ENCODE data around the gene FHIT.
"Not testable (repeated sequence)": the region's sequence is repeated elsewhere in the genome, so short reads cannot be mapped to it uniquely, and the experiment has no call there.

FHIT gene

GRCh38 chr3:59836531-59836930 lies 1414.7 kb downstream of the FHIT start:
- no peak for DNase-seq

DNA sequence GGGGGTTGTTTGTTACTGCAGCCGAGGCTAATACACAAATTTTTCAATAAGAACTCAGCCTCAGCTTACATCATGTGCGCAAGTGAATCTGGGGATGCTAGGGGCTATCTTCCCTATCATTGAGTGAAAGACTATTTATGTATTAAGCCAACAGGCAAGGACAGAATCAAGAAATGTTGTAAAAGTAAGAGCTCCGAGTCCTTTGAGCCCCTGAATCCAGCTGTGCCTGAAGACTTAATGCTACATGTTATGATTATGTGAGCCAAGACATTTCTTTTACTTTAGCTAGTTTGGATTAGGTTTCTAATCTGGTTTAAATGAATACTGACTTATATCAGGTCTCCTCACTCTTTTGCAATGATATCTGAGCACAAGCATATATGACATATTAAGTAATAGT lies 1418.5 kb downstream of the FHIT start:
- DNase-seq = no peak

DNA sequence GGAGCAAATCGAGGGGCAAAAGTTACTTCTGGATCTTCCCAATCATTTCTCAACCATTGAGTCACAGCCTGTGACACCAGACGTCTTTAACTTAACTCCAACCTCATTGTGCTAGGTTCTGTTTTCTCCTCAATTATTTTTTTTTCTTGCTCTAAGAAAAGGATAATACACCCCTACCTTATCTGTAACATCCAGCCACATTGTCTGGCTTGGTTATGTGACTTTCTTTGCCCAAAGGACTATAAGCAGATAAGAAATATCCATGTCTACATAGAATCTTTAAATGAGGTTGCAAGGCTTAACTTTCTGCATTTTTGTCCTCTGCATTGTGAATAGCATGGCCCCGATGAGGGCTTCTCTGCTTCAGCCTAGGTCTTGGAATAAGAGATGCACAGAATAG lies 1419.0 kb downstream of the FHIT start:
- DNase-seq = no peak

- DNase-seq = no peak
Measured at GRCh38 chr3:59831394-59831793, 1419.9 kb downstream of the FHIT start.

GRCh38 chr3:59829527-59829926 lies 1421.7 kb downstream of the FHIT start:
- no peak for DNase-seq

GRCh38 chr3:59824876-59825275 lies 1426.4 kb downstream of the FHIT start:
- DNase-seq = no peak

DNA sequence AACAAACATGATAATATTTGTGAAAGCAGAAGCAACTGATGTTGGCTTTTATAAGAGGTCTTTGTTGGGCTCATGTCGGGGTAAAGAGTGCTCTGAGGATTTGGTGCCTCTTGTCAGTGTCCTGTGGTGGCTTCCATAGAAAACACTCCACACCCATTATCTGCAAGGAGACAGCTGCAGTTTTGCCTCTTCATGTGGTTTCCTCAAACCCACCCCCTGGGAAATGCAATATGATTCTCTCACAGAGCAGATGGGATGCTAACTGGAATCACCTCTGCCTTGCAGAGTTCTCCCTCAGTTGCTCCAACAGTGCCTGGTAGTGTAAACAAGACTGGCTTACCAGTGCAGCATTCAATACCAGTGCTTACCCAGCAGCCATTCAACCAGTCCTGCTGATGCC lies 1430.0 kb downstream of the FHIT start:
- DNase-seq = no peak

GRCh38 chr3:59820352-59820934 lies 1430.8 kb downstream of the FHIT start:
- DNase-seq = no peak

GRCh38 chr3:59818919-59819300 lies 1432.3 kb downstream of the FHIT start:
- no peak for DNase-seq

- peak; percentile 36 for DNase-seq
Measured at GRCh38 chr3:59818033-59818918, 1433.0 kb downstream of the FHIT start.

GRCh38 chr3:59817511-59817910 lies 1433.7 kb downstream of the FHIT start:
- DNase-seq = no peak

DNA sequence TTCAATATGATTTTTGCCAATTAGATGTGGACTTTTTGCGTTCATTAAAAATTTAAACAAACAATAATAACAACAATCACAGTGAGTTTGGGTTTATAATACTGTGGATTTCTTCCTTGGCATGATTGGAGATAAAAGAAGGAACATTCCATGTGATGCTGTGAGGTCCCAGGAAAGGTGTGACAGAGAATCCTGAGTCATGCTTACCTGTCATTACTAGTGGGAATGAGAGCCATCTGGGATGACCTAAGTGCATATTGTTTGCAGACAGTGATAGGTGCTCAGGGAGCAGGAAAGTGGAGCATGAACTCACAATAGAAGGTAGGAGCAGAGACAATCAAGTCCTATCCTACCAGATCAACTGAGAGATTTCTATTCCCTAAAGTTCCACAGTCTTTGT lies 1434.9 kb downstream of the FHIT start:
- DNase-seq = no peak

- DNase-seq = no peak
Measured at GRCh38 chr3:59813148-59813538, 1438.1 kb downstream of the FHIT start.

GRCh38 chr3:59812237-59813147 lies 1438.8 kb downstream of the FHIT start:
- no peak for DNase-seq

- DNase-seq = no peak
Measured at GRCh38 chr3:59811160-59811559, 1440.1 kb downstream of the FHIT start.

GRCh38 chr3:59810606-59811005 lies 1440.6 kb downstream of the FHIT start:
- DNase-seq = no peak

DNA sequence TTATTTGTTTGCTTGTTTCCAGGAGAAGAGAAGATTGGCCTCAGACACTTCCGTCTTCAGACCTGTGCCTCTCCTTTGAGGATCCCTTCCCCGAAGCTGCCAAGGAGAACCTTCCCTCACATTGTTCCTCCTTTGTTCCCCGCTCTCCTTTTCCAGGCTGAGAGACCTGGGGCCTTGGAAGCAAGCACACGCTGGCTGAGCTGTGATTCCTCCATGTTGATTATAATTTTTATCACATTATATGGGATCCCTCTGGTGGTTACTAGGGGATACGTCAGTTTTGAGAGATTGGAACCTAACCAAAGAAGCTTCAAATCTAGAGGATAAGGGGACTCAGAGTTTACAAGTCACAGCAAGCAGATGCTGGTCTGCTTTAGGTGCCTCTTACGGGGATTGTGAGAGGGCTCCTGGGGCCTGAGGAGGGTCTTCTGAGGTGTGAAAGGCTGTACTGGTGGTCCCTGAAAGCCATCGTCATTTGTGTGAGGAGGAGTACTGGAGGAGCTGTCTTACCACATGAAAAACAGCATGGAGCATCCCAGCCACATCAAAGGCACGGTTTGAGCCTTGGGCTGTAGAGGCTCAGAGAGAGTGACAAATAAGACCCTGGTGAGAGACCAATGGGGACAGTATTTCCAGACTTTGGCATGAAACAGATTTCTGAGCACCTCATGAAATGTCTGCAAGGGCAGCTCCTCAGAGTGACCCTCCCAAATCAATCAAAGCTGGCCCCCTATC lies 1441.4 kb downstream of the FHIT start:
- peak; percentile 8 for DNase-seq

GRCh38 chr3:59809016-59809415 lies 1442.2 kb downstream of the FHIT start:
- DNase-seq = no peak

- no peak for DNase-seq
Measured at GRCh38 chr3:59808446-59808845, 1442.8 kb downstream of the FHIT start.

GRCh38 chr3:59803268-59803667 lies 1448.0 kb downstream of the FHIT start:
- DNase-seq = no peak

- not testable (repeated sequence) for DNase-seq
Measured at GRCh38 chr3:59802453-59802852, 1448.8 kb downstream of the FHIT start.

DNA sequence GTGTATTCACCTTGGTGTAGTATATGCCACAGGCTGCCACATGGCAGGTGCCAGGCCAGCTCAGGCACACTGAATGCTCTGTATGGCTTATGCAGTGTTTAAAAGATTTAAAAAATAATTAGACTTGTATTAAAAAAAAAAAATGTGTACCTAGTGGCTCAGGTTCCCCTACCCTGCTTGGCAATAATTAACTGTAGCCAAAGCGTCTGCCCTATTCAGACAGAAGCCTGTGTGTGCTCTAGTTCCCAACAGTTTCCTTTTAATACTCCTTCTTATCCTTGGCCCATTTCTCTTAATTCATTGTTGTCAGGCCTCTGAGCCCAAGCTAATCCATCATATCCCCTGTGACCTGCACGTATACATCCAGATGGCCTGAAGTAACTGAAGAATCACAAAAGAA lies 1449.2 kb downstream of the FHIT start:
- DNase-seq = no peak

- no peak for DNase-seq
Measured at GRCh38 chr3:59800481-59800880, 1450.8 kb downstream of the FHIT start.

All from inflammatory macrophage treated with lipopolysaccharide for 4 hours (primary cell).